Measurements from ENCODE around the gene DNAH10.

The DNAH10 gene

GRCh38 chr12:123761841-123762714 is at the start of gene DNAH10:
TSS of gene DNAH10 (plus strand) at chr12:123762301. CDS start at chr12:123762337, 36 bp downstream.
- DNase-seq: no peak

DNA sequence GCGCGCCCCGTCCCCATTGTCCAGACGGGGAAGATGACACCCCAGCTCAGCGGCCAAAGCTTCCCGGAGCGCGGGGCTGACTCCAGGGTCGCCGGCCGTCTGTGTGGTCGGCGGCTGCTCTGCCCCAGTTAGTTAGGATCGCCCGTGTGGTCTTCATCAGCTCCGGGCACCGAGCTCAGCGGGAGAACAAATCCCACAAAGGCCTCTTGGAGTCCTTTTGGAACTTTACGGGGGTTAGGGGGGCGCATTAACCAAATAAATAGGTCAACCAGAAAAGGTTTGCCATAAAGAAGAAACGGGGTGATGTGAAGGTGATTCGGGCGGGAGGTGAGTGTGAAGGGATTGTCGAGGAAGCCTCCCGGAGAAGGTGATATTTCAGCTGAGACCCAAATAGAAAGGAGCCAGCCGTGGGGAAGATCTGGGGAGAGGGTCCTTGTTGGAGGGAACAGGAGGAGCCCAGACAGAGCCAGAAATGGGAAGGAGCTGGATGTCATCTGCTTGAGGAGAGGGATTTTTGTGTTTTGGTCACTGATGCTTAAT is 49.3 kb upstream of the DNAH10 start:
- no peak for DNase-seq

GRCh38 chr12:123713398-123713797 is 48.7 kb upstream of the DNAH10 start:
- DNase-seq: no peak

- DNase-seq: no peak
Measured at GRCh38 chr12:123713823-123714585, 48.1 kb upstream of the DNAH10 start.

DNA sequence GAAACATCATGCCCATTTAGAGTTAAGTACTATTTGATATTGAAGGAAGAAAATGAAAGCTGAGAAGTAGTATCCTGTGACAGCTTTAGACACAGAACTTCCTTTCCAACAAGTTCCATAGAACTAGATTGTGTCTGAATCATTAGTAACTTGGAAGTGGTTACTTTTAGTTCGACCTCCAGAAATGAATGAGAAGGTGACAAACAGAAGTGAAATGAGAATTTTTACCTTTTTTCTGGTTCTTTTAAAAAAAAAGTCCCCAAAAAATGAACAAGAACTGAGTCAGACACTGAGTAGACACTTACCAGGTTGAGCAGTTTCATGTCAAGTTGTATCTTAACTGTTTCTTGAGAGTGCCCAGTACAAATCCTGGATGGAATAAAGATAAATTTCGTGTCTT is 46.9 kb upstream of the DNAH10 start:
- DNase-seq: no peak

GRCh38 chr12:123717350-123717749 is 44.8 kb upstream of the DNAH10 start:
- no peak for DNase-seq

- DNase-seq: no peak
Measured at GRCh38 chr12:123720141-123720814, 41.8 kb upstream of the DNAH10 start.

DNA sequence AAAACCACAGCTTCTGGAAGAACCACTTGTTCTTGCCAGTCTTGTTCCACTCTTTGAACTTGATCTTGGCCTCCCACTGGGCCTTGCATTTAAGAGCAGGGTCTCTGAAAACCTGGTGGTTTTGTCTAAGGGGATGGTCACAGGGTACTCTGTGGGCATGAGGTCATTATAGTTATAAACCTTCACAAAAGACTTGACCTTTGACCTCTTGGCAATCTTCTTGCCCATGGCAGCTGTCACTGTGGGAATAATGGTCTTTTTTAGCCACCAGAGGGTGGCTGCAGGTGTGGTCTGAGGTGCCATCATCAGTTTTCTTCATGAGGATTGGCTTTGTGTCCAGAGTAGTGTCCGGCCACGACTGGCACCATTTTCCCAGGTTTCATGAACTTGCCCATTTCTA is 40.9 kb upstream of the DNAH10 start:
- DNase-seq: no peak

GRCh38 chr12:123723011-123723410 is 39.1 kb upstream of the DNAH10 start:
- DNase-seq: no peak

- no peak for DNase-seq
Measured at GRCh38 chr12:123723765-123724164, 38.3 kb upstream of the DNAH10 start.

DNA sequence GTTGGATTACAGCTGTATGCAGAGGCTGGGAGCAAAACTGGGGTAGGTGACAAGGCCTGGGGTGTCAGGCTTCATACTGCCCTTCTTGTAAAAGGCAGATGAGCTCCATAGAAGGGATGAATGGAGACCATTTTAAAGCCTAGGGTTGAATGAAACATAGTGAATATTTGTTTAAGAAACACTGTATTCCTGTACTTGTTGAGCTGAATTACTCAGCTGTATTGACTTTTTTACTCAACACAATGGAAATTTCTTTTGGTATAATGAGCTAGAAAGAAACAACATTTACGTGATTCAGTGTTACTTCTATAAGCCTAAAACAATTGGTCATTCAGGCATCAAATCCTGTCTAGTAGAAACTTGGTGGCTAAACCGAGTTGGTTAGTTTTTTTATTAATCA is 35.9 kb upstream of the DNAH10 start:
- DNase-seq: no peak

- DNase-seq: no peak
Measured at GRCh38 chr12:123726962-123727361, 35.1 kb upstream of the DNAH10 start.

- no peak for DNase-seq
Measured at GRCh38 chr12:123727878-123728277, 34.2 kb upstream of the DNAH10 start.

DNA sequence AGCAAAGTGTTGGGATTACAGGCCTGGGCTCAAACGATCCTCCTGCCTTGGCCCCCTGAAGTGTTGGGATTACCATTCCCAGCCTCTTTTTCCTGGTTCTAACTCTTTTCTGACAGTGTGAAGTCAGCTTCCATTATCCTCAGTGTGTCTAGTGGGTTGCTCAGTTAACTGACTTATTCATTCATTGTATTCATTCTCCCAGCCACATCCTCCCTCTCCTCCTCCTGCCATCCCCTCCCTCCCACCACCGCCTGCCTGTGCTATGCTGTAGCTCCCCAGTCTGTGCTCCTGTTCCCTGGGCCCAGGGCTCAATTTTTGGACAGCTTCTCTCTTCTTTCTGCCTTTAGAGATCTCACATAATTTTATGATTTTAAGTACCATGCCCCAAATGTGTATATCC is 30.5 kb upstream of the DNAH10 start:
- no peak for DNase-seq

DNA sequence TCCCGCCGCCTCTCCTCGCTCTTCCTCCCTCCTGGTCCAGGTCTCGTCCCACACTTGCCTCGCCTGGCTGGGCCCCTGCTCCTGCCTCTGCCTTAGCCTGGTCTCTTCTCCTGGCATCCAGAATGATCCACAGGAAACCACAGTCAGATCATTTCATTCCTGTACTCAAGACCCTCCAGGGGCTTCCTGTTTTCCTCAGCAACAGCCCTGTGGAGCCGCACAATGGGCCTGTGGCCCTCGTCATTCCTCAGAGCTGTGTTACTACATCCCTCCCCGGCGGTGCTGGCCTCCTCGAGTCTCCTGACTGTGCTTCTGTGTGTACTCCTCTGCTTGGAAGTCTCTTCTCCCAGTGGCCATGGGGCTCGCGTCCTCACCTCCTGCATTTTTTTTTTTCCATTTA is 29.9 kb upstream of the DNAH10 start:
- DNase-seq: no peak

DNA sequence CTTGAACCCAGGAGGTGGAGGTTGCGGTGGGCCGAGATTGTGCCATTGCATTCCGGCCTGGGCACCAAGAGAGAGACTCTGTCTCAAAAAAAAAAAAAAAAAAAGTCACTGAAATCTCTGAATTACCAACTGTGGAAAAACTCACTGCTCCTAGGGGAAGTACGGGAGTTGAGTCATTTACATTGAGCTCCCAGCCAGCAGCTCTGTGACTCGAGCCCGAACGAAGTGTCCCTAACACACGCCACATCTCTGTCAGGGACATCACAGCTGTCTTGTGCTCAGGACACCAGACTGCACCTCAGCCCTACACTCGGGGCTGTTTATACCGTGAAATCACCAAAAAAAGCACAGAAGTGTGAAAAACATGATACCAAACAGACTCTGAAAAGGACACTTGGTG is 28.9 kb upstream of the DNAH10 start:
- no peak for DNase-seq

GRCh38 chr12:123734268-123734667 is 27.8 kb upstream of the DNAH10 start:
- no peak for DNase-seq

DNA sequence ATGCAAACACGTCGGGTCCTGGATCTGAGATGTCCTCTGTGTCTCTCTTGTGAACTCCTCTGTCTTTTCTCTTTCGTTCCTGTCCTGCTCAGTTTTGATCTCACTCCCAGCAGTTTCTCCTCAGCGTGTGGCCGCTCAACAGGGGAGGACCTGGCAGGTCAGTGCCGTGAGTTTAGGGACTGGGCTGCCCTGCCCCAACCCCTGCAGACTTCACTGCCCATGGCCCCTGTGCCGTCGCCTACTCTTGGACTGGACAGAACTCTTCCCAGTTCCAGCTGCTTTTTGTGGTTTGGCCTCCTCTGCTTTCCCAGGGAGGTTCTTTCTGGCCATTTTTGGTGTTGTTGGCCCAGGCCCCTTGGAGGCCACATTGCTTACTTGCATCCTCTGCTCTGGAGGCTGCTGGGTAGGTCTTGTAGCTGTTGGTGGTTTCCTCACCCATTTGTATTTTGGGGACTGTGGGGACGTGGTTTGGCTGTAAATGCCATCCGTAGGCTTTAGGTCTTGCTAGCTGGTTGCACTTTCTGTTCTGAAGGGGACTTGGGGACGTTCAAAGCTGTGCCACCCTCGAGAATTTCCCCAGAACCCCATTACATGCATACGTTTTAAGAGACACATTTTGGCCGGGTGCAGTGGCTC is 20.0 kb upstream of the DNAH10 start:
- no peak for DNase-seq

DNA sequence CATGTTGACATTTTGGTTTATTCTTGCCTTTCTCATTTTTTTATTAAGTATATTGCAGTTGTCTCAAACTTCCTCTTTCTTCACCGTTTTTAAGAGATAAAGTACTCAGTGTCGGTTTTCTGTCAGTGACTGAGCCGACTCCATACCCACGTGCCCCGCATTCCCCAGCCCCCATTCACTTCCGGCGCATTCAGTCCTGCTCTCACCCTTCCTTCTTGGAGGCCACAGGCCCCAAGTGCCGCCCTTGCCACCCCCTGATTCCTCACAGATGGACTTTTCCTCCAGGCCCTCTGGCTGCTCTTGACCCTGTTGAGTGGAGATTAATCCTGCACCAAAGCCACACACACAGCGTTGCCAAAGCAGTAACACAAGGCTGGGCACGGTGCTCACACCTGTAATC is 19.1 kb upstream of the DNAH10 start:
- DNase-seq: no peak

- DNase-seq: no peak
Measured at GRCh38 chr12:123744836-123745235, 17.3 kb upstream of the DNAH10 start.

- DNase-seq: no peak
Measured at GRCh38 chr12:123747309-123747708, 14.8 kb upstream of the DNAH10 start.

DNA sequence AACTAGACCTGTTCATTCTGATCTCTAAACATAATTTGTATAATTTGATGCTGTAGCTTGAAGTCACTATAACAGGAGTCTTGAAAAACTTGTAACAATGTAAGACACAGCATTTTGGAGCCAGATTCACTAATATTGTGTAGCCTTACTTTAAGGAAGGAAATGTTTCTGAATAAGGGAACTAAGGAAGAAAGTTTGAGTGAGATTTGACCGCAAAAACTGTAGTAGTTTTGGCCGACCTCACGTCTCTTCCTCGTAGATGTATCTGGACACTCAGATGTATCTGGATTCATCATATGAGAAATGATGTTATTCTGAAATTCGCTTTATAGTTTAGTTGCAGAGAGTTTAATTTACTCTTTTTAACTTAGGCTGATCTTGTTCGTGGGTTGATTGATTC is 13.9 kb upstream of the DNAH10 start:
- no peak for DNase-seq

DNA sequence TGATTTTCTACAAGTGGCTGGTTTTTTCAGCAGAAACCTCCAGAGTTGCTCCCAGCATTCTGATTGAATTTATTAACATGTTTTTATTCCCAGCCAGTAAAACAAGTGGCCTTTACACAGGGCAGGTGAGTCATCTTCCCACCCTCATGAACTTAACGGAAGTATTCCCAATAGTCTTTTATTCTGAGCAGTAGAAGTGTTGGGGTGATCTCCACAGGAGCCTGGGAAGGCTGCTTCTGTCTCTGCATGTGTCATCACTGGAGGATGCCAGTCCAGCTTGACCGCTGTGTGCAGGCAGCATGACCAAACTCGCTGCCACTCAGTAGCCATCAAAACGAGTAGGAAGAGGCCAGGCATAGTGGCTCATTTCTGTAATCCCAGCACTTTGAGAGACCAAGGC is 13.4 kb upstream of the DNAH10 start:
- no peak for DNase-seq
